ENCODE results near the gene SMC4.

DNA sequence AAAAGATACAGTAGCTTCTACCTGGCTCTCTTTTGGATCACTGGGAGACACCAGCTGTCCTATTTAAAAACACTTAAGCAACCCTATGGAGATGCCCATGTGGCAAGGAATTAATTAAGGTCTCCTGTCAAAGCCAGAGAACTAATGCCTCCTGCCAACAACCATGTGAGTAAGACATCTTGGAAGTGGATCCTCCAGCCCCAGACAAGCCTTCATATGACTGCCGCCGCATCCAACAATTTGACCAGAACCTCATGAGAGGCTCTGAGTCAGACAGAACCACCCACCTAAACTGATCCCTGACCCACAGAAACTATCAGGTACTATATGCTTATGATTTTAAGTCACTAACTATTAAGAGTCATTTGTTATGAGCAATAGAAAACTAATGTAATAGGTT, 22.8 kb upstream of the SMC4 start:
- TF ChIP-seq, protein P1, sequence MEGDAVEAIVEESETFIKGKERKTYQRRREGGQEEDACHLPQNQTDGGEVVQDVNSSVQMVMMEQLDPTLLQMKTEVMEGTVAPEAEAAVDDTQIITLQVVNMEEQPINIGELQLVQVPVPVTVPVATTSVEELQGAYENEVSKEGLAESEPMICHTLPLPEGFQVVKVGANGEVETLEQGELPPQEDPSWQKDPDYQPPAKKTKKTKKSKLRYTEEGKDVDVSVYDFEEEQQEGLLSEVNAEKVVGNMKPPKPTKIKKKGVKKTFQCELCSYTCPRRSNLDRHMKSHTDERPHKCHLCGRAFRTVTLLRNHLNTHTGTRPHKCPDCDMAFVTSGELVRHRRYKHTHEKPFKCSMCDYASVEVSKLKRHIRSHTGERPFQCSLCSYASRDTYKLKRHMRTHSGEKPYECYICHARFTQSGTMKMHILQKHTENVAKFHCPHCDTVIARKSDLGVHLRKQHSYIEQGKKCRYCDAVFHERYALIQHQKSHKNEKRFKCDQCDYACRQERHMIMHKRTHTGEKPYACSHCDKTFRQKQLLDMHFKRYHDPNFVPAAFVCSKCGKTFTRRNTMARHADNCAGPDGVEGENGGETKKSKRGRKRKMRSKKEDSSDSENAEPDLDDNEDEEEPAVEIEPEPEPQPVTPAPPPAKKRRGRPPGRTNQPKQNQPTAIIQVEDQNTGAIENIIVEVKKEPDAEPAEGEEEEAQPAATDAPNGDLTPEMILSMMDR (conservative IDR thresholded peaks at IDR 0.05), result no peak
- no peak for TF ChIP-seq ZFX (IDR thresholded peaks at IDR 0.05)

Measured in C4-2B (cell line).